HepG2 (cell line): Measurements from ENCODE around the gene NCOA3. TPM values are rescaled to one million over a fixed set of nuclear protein-coding genes. Genes with fewer than 3 reads are reported as not detected.

ENCODE experiments used
- ARNT2 ChIP-seq: sonication (generic); formaldehyde crosslinking; IDR thresholded peaks from 2 replicates; pipeline ENCODE4 v1.8.0; 2022; ENCODE audit warnings: mild to moderate bottlenecking, low read depth, missing genetic modification reagents, moderate library complexity
- ISX ChIP-seq: sonication (generic); formaldehyde crosslinking; conservative IDR thresholded peaks from 2 replicates; pipeline ENCODE4 v1.5.0; 2020; ENCODE audit warnings: missing genetic modification reagents
- KLF13 ChIP-seq: sonication (generic); formaldehyde crosslinking; IDR thresholded peaks from 2 replicates; pipeline ENCODE4 v1.4.0; 2020; ENCODE audit warnings: mild to moderate bottlenecking, missing genetic modification reagents
- SMYD3 ChIP-seq: sonication (generic); formaldehyde crosslinking; IDR thresholded peaks from 2 replicates; pipeline ENCODE4 v1.8.1; 2023; ENCODE audit warnings: mild to moderate bottlenecking, missing genetic modification reagents
- ZMYM4 ChIP-seq: sonication (generic); formaldehyde crosslinking; IDR thresholded peaks from 2 replicates; pipeline ENCODE4 v1.8.1; 2023; ENCODE audit warnings: mild to moderate bottlenecking, missing genetic modification reagents
- ZNF256 ChIP-seq: sonication (generic); formaldehyde crosslinking; conservative IDR thresholded peaks from 2 replicates; pipeline ENCODE4 v1.4.0; 2020; ENCODE audit warnings: missing genetic modification reagents
- ZNF264 ChIP-seq: sonication (generic); formaldehyde crosslinking; IDR thresholded peaks from 2 replicates; pipeline ENCODE4 v1.4.0; 2020; ENCODE audit warnings: missing genetic modification reagents
- ZNF34 ChIP-seq: sonication (generic); formaldehyde crosslinking; IDR thresholded peaks from 2 replicates; pipeline ENCODE4 v1.4.0; 2020; ENCODE audit warnings: mild to moderate bottlenecking, missing genetic modification reagents, borderline replicate concordance
- ZNF558 ChIP-seq: sonication (generic); formaldehyde crosslinking; IDR thresholded peaks from 2 replicates; pipeline ENCODE4 v1.9.0; 2022; ENCODE audit warnings: mild to moderate bottlenecking, missing genetic modification reagents, borderline replicate concordance
- polyA plus RNA-seq, 8 experiments: library from polyadenylated mRNA; depleted of rRNA in 3 of 8; stranded (reverse) in 7 of 8; unstranded in 1 of 8; fragments of >200 nt; fragmentation: Illumina TruSeq in 4 of 8; extraction: Trizol in 4 of 8; gene quantifications; 2 replicates each; pipeline versions ENCODE4 v1.2.1 to v1.2.3, GENCODE V29; 2011 to 2016; ENCODE audit warnings: low read depth in 4 of 8, missing spikeins in 1 of 8, mixed read lengths in 1 of 8; ENCODE audit not compliant: insufficient read depth in 1 of 8
- total RNA-seq, 5 experiments: library from RNA; depleted of rRNA; stranded (reverse); fragments of >200 nt; fragmentation: Illumina TruSeq; extraction: Trizol; gene quantifications; 2 replicates each; pipeline ENCODE4 v1.2.3, GENCODE V29; 2016; ENCODE audit warnings: low read depth in 1 of 5
- TF ChIP-seq, protein P1 (sequence below), 2 experiments: fragments of 450-650 bp in 1 of 2; sonication (generic) in 1 of 2; formaldehyde crosslinking; IDR thresholded peaks; 2 replicates each; pipeline versions ENCODE4 v1.5.0 to v1.8.0; 2020 to 2022; ENCODE audit warnings: mild to moderate bottlenecking in 1 of 2, missing genetic modification reagents in 1 of 2
- TF ChIP-seq, protein P2 (sequence below): sonication (generic); formaldehyde crosslinking; conservative IDR thresholded peaks from 2 replicates; pipeline ENCODE4 v1.4.0; 2020; ENCODE audit warnings: missing genetic modification reagents
- TF ChIP-seq, protein P3 (sequence below): sonication (generic); formaldehyde crosslinking; IDR thresholded peaks from 2 replicates; pipeline ENCODE4 v1.5.0; 2020; ENCODE audit warnings: missing genetic modification reagents
- TF ChIP-seq, protein P4 (sequence below): sonication (generic); formaldehyde crosslinking; IDR thresholded peaks from 2 replicates; pipeline ENCODE4 v1.4.0; 2020; ENCODE audit warnings: missing genetic modification reagents, mild to moderate bottlenecking, borderline replicate concordance
- TF ChIP-seq, protein P5 (sequence below): IDR thresholded peaks from 2 replicates; pipeline ENCODE4 v1.6.1; 2016; ENCODE audit warnings: low read depth
- TF ChIP-seq, protein P6 (sequence below): sonication (generic); formaldehyde crosslinking; IDR thresholded peaks from 2 replicates; pipeline ENCODE4 v1.8.0; 2022; ENCODE audit warnings: mild to moderate bottlenecking, missing genetic modification reagents, moderate library complexity

NCOA3 gene
- total and polyA plus RNA-seq, 2 of the 13 experiments (the other 11 are each of a cell fraction or from before 2014, with no cell fraction given): 35.0 to 56.8 TPM

DNA sequence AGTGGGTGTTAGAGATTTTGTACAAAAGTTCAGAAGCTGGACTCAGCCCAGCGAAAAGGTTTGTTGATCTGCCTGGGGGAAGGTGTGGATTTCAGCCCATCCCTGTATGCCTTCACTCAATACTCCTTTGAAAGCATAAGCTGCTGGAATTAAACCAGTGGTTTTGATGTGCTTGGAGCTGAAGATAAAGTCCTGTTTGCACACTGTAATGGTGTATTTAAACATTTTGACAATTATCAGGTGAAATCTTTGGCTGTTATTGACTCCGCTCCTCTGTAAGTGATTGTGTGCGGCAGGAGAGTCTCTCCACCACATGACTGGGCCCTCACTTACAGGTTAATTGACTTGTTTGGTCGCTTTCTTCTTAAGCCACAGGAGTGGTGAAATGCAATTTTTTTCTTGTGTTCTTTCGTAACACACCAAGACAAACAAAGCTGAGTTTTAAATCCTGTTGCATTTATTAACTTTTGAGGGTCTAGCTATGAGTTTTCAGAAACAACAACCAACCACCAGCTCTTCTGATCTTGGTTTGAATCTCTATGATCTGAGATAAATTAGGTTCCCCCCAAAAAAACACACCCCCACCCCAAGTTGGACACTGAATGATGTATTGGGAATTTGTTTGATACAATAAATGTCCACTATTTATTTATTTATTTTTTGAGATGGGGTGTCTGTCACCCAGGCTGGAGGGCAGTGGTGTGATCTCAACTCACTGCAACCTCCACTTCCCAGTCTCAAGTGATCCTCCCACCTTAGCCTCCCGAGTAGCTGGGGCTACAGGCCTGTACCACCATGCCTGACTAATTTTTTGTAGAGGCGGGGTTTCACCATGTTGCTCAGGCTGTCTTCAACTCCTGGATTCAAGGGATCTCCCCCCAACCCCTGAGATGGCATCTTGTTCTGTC lies 46.3 kb upstream of the NCOA3 start (continued):
- TF ChIP-seq ZMYM4 (CRISPR knock-in tag): peak; percentile 81
- TF ChIP-seq KLF13 (CRISPR knock-in tag): no peak
- TF ChIP-seq ZNF34 (CRISPR knock-in tag): peak; percentile 96; the same call in 1 of the 2 replicates
- peak; percentile 91 for TF ChIP-seq ZNF264 (CRISPR knock-in tag)
- TF ChIP-seq ARNT2 (CRISPR knock-in tag): peak; percentile 44; the same call in 1 of the 2 replicates
- TF ChIP-seq, protein P1, sequence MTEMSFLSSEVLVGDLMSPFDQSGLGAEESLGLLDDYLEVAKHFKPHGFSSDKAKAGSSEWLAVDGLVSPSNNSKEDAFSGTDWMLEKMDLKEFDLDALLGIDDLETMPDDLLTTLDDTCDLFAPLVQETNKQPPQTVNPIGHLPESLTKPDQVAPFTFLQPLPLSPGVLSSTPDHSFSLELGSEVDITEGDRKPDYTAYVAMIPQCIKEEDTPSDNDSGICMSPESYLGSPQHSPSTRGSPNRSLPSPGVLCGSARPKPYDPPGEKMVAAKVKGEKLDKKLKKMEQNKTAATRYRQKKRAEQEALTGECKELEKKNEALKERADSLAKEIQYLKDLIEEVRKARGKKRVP (CRISPR knock-in tag; IDR thresholded peaks at IDR 0.05): peak in 1 of 2 experiments; percentile 82; a peak in 2 of 4 replicates
- TF ChIP-seq, protein P2, sequence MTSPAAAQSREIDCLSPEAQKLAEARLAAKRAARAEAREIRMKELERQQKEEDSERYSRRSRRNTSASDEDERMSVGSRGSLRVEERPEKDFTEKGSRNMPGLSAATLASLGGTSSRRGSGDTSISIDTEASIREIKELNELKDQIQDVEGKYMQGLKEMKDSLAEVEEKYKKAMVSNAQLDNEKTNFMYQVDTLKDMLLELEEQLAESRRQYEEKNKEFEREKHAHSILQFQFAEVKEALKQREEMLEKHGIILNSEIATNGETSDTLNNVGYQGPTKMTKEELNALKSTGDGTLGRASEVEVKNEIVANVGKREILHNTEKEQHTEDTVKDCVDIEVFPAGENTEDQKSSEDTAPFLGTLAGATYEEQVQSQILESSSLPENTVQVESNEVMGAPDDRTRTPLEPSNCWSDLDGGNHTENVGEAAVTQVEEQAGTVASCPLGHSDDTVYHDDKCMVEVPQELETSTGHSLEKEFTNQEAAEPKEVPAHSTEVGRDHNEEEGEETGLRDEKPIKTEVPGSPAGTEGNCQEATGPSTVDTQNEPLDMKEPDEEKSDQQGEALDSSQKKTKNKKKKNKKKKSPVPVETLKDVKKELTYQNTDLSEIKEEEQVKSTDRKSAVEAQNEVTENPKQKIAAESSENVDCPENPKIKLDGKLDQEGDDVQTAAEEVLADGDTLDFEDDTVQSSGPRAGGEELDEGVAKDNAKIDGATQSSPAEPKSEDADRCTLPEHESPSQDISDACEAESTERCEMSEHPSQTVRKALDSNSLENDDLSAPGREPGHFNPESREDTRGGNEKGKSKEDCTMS (CRISPR knock-in tag): no peak
- TF ChIP-seq, protein P3, sequence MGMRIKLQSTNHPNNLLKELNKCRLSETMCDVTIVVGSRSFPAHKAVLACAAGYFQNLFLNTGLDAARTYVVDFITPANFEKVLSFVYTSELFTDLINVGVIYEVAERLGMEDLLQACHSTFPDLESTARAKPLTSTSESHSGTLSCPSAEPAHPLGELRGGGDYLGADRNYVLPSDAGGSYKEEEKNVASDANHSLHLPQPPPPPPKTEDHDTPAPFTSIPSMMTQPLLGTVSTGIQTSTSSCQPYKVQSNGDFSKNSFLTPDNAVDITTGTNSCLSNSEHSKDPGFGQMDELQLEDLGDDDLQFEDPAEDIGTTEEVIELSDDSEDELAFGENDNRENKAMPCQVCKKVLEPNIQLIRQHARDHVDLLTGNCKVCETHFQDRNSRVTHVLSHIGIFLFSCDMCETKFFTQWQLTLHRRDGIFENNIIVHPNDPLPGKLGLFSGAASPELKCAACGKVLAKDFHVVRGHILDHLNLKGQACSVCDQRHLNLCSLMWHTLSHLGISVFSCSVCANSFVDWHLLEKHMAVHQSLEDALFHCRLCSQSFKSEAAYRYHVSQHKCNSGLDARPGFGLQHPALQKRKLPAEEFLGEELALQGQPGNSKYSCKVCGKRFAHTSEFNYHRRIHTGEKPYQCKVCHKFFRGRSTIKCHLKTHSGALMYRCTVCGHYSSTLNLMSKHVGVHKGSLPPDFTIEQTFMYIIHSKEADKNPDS (CRISPR knock-in tag): 0 out of 2 replicates have a peak, but pooled peaks have one; percentile 62
- TF ChIP-seq, protein P4, sequence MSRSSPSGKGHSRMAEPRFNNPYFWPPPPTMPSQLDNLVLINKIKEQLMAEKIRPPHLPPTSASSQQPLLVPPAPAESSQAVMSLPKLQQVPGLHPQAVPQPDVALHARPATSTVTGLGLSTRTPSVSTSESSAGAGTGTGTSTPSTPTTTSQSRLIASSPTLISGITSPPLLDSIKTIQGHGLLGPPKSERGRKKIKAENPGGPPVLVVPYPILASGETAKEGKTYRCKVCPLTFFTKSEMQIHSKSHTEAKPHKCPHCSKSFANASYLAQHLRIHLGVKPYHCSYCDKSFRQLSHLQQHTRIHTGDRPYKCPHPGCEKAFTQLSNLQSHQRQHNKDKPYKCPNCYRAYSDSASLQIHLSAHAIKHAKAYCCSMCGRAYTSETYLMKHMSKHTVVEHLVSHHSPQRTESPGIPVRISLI (CRISPR knock-in tag): peak; percentile 100
- 0 out of 2 replicates have a peak, but pooled peaks have one; percentile 12 for TF ChIP-seq ISX (CRISPR knock-in tag)
- TF ChIP-seq, protein P5, sequence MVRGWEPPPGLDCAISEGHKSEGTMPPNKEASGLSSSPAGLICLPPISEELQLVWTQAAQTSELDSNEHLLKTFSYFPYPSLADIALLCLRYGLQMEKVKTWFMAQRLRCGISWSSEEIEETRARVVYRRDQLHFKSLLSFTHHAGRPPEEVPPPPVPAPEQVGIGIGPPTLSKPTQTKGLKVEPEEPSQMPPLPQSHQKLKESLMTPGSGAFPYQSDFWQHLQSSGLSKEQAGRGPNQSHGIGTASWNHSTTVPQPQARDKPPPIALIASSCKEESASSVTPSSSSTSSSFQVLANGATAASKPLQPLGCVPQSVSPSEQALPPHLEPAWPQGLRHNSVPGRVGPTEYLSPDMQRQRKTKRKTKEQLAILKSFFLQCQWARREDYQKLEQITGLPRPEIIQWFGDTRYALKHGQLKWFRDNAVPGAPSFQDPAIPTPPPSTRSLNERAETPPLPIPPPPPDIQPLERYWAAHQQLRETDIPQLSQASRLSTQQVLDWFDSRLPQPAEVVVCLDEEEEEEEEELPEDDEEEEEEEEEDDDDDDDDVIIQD: peak; percentile 64; the same call in 1 of the 2 replicates
- peak; percentile 89; the same call in 1 of the 2 replicates for TF ChIP-seq ZNF558
- 0 out of 2 replicates have a peak, but pooled peaks have one; percentile 56 for TF ChIP-seq ZNF256 (CRISPR knock-in tag)
- TF ChIP-seq, protein P6, sequence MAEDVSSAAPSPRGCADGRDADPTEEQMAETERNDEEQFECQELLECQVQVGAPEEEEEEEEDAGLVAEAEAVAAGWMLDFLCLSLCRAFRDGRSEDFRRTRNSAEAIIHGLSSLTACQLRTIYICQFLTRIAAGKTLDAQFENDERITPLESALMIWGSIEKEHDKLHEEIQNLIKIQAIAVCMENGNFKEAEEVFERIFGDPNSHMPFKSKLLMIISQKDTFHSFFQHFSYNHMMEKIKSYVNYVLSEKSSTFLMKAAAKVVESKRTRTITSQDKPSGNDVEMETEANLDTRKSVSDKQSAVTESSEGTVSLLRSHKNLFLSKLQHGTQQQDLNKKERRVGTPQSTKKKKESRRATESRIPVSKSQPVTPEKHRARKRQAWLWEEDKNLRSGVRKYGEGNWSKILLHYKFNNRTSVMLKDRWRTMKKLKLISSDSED: no peak
- TF ChIP-seq SMYD3 (CRISPR knock-in tag): peak; percentile 97; the same call in 1 of the 2 replicates
